Right forelimb (tissue), 1 donor: ENCODE results near the gene DSC3.

Experiments
- DNase-seq: peaks from one replicate; pipeline ENCODE4 v3.0.0-alpha.2; 2018

Gene DSC3

DNA sequence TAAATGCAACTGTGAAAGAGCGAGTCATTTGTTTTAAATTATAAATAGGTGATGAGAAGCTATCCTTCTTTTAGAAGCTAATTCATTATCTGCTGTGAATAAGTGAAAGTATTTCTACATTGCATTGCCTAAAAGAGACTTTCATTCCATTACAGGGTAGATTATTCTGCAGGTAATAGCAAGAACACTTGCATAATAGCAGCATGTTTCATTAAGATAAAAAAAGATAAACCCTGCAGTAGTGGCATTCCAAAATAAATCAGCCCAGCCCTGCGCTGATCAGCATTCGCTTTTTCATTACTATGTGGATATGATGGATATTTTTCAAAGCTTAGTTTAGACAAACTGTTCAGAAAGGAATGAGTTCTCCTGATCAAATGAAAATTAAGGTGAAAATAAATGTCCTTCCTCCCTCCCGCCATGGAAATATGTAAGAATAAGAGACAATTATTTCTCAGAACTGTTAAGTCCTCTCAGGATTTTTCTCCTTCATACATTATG lies 72.8 kb downstream of the DSC3 start:
- no peak for DNase-seq

DNA sequence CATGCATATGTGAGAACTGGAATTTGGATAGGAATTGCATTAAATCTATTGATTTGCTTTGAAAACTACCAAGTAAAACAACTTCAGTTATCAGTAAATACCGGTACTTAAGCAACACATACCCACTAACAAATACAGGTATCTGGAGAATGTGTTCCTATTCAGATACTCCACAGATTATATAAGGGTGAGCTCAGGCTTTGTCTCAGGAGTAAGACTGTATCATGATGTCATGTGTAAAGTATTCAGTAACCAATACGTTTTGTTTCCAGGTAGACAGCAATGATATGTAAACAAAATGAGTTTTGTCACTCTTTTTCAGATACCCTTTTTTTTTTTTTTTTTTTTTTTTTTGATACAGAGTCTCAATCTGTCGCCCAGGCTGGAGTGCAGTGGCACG lies 74.8 kb downstream of the DSC3 start:
- DNase-seq, result no peak

GRCh38 chr18:30965237-30965636 lies 77.3 kb downstream of the DSC3 start:
- DNase-seq, result no peak

- DNase-seq, result no peak
These were observed 81.9 kb downstream of the DSC3 start for GRCh38 chr18:30960661-30961060.

- no peak for DNase-seq
These were observed 85.5 kb downstream of the DSC3 start for GRCh38 chr18:30957066-30957465.

DNA sequence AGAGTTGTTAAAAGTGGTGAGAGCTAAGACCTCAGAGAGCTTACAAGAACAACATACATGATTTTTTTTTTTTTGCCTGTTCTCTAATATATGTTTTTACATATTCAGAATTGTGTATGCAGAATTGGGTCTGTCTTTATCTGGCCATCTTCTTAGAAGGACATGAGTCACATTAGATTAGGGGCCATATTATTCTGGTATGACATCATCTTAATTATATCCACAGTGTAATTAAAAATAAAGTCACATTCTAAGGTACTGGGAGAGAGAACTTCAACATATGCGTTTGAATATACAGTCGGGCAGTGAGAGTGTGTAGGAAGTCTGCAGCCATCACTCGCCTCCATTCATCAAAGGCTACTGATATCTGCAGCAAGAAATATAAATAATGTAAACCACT lies 88.3 kb downstream of the DSC3 start:
- DNase-seq, result no peak

- no peak for DNase-seq
These were observed 96.8 kb downstream of the DSC3 start for GRCh38 chr18:30945761-30946160.

DNA sequence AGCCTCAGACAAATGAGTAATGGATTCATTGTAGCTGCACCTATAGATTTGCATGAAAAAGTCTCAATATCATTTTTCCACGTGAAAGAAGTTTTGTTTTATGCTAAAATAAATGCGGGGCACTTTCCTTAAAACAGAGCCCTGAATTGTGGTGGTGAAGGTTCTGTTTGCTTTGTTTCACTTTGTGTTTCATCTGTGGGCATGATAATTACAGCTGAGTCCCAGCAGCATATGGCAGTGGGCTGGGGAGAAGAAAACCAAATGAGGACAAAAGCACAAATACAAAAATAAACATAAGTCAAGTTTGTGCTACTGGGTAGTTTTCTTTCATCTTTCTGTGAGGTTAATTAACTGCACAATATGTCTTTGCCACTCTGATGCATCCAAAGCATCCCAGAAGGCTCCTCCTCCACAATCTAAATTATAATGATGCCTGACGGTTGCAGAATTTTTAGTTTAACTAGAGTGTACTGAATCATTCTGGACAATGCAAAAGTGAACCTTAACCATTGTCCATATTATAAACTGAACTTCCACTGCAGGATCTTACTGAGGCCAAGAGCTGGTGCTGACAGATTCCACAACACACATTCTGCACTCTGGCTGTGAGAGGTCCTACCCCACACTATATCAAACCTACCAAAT lies 97.6 kb downstream of the DSC3 start:
- no peak for DNase-seq

- no peak for DNase-seq
These were observed 101.5 kb downstream of the DSC3 start for GRCh38 chr18:30940952-30941539.
